Tongue (tissue), 2 donors: ENCODE results near the gene GPR162. TPM values are rescaled to one million over a fixed set of nuclear protein-coding genes. Genes with fewer than 3 reads are reported as not detected.
"Not testable (repeated sequence)": the region's sequence is repeated elsewhere in the genome, so short reads cannot be mapped to it uniquely, and the experiment has no call there.

ENCODE experiments used
- DNase-seq: peaks from one replicate; pipeline ENCODE4 v3.0.0-alpha.2; 2015
- total RNA-seq: library from RNA; depleted of rRNA; stranded (reverse); fragments of >200 nt; gene quantifications from one replicate; pipeline ENCODE4 v1.2.3, GENCODE V29; 2014

GPR162 gene
- total RNA-seq, 1 donor from 2014 or later, result 13.1 TPM

- DNase-seq, result peak; percentile 67
Measured at GRCh38 chr12:6858799-6859198, 37.2 kb downstream of the GPR162 start.

- no peak for DNase-seq
Measured at GRCh38 chr12:6860116-6860515, 38.5 kb downstream of the GPR162 start.

- DNase-seq, result no peak
Measured at GRCh38 chr12:6860942-6861341, 39.3 kb downstream of the GPR162 start.

GRCh38 chr12:6861391-6861790, 39.8 kb downstream of the GPR162 start:
- DNase-seq, result no peak

GRCh38 chr12:6863033-6863432, 41.4 kb downstream of the GPR162 start:
- no peak for DNase-seq

- DNase-seq, result no peak
Measured at GRCh38 chr12:6863586-6864321, 42.1 kb downstream of the GPR162 start.

GRCh38 chr12:6865307-6865706, 43.7 kb downstream of the GPR162 start:
- not testable (repeated sequence) for DNase-seq

- no peak for DNase-seq
Measured at GRCh38 chr12:6866163-6866919, 44.7 kb downstream of the GPR162 start.

- DNase-seq, result no peak
Measured at GRCh38 chr12:6866920-6867412, 45.3 kb downstream of the GPR162 start.

- DNase-seq, result peak; percentile 93
Measured at GRCh38 chr12:6867413-6868210, 46.0 kb downstream of the GPR162 start, which contains the start of gene TPI1. TSS of gene TPI1 (plus strand) at chr12:6867531. CDS start at chr12:6867567, 36 bp downstream.

- DNase-seq, result peak; percentile 65
Measured at GRCh38 chr12:6868211-6869048, 46.8 kb downstream of the GPR162 start.

- peak; percentile 91 for DNase-seq
Measured at GRCh38 chr12:6869049-6870021, 47.7 kb downstream of the GPR162 start.

- not testable (repeated sequence) for DNase-seq
Measured at GRCh38 chr12:6870304-6870703, 48.7 kb downstream of the GPR162 start.

GRCh38 chr12:6871052-6871957, 49.7 kb downstream of the GPR162 start:
- no peak for DNase-seq

- DNase-seq, result peak; percentile 93
Measured at GRCh38 chr12:6872073-6873048, 50.7 kb downstream of the GPR162 start.

- DNase-seq, result peak; percentile 98
Measured at GRCh38 chr12:6873094-6874014, 51.7 kb downstream of the GPR162 start, which contains the start of gene SPSB2. TSS of gene SPSB2 (minus strand) at chr12:6873303. CDS start at chr12:6872901, 402 bp downstream.

- not testable (repeated sequence) for DNase-seq
Measured at GRCh38 chr12:6874015-6874368, 52.4 kb downstream of the GPR162 start.
